Vein endothelial cell (primary cell): ENCODE measurements around the gene TRMO. TPM values are rescaled to one million over a fixed set of nuclear protein-coding genes. Genes with fewer than 3 reads are reported as not detected.

Experiments used
- small RNA-seq: library from RNA; depleted of rRNA; stranded (forward); fragments of <200 nt; gene quantifications from one replicate; pipeline ENCODE3, GENCODE V24; 2012
- total RNA-seq: library from RNA; depleted of rRNA; stranded (reverse); fragments of >200 nt; gene quantifications from 2 replicates; pipeline ENCODE4 v1.2.3, GENCODE V29; 2012

The TRMO gene
- total RNA-seq = 14.5 and 15.0 TPM in 2 replicates

GRCh38 chr9:97921959-97922724 lies at the start of gene TRMO:
TSS of gene TRMO (minus strand) at chr9:97922500. CDS start at chr9:97922493, 7 bp downstream.

GRCh38 chr9:97938081-97938644 lies 15.9 kb upstream of the TRMO start, which contains the start of gene HEMGN:
TSS of gene HEMGN (minus strand) at chr9:97938172. CDS start at chr9:97938136, 36 bp downstream.

Small RNA genes within 50 kb of the gene (small RNA-seq; reads per million reads assigned to genes)
- not detected for gene RF00019

Other genes with a start within 250 kb of the TRMO start
- 8.8 and 9.5 TPM in 2 replicates for gene XPA, start 225.2 kb downstream of the TRMO start, total RNA-seq
- not detected in 2 replicates for gene FOXE1, start 69.3 kb downstream of the TRMO start, total RNA-seq
- gene HEMGN, start 15.7 kb upstream of the TRMO start, total RNA-seq = not detected in 2 replicates
- gene ANP32B, start 60.8 kb upstream of the TRMO start, total RNA-seq = 8.5 and 10.5 TPM in 2 replicates
- gene NANS, start 134.2 kb upstream of the TRMO start, total RNA-seq = 79.4 and 91.4 TPM in 2 replicates
- 2.3 and 2.9 TPM in 2 replicates for gene TRIM14, start 196.7 kb upstream of the TRMO start, total RNA-seq